Gastroesophageal sphincter (tissue), 4 donors: ENCODE measurements around the gene MTO1. TPM values are rescaled to one million over a fixed set of nuclear protein-coding genes. Genes with fewer than 3 reads are reported as not detected.

Experiments used
- ATAC-seq: fragments of 150-250 bp; one replicate; pipeline ENCODE4 v1.9.1; 2016; ENCODE audit warnings: mild to moderate bottlenecking, moderate library complexity
- H3K27ac ChIP-seq, 4 donors: fragments of 200-600 bp; sonication (generic) in 3 of 4; 1 replicate in 3 of 4; 2 replicates in 1 of 4; pipeline ENCODE4 v1.5.1; 2016 to 2019
- H3K27me3 ChIP-seq: fragments of 200-600 bp; sonication (generic); one replicate; pipeline ENCODE4 v1.5.1; 2019
- H3K36me3 ChIP-seq, 2 donors: fragments of 200-600 bp; sonication (generic); one replicate each; pipeline ENCODE4 v1.5.1; 2019; ENCODE audit warnings: control low read depth in 1 of 2
- H3K4me1 ChIP-seq, 3 donors: fragments of 200-600 bp; sonication (generic); 1 replicate in 2 of 3; 2 replicates in 1 of 3; pipeline ENCODE4 v1.5.1; 2016 to 2019; ENCODE audit warnings: control low read depth in 2 of 3
- H3K4me3 ChIP-seq, 2 donors: fragments of 200-600 bp; sonication (generic); one replicate each; pipeline ENCODE4 v1.5.1; 2019; ENCODE audit warnings: mild to moderate bottlenecking in 1 of 2, moderate library complexity in 1 of 2
- H3K9me3 ChIP-seq, 3 donors: fragments of 200-600 bp; sonication (generic); one replicate each; pipeline ENCODE4 v1.5.1; 2017 to 2019; ENCODE audit warnings: control low read depth in 2 of 3
- CTCF ChIP-seq, 4 experiments: fragments of 200-600 bp in 2 of 4; fragments of 450-650 bp in 2 of 4; sonication (generic) in 1 of 4; IDR thresholded peaks; one replicate each; pipeline ENCODE4 v1.5.1; 2017 to 2019; ENCODE audit warnings: antibody characterized with exemption in 4 of 4, mild to moderate bottlenecking in 2 of 4, moderate library complexity in 2 of 4
- EP300 ChIP-seq: sonication (generic); formaldehyde crosslinking; IDR thresholded peaks from one replicate; pipeline ENCODE4 v1.6.1; 2017; ENCODE audit warnings: antibody characterized with exemption, mild to moderate bottlenecking
- POLR2A ChIP-seq, 2 donors: fragments of 450-650 bp; IDR thresholded peaks; one replicate each; pipeline ENCODE4 v1.6.1; 2017; ENCODE audit warnings: antibody characterized with exemption in 2 of 2, mild to moderate bottlenecking in 2 of 2, moderate library complexity in 1 of 2
- POLR2AphosphoS5 ChIP-seq: sonication (generic); formaldehyde crosslinking; IDR thresholded peaks from one replicate; pipeline ENCODE4 v1.6.1; 2017; ENCODE audit warnings: antibody characterized with exemption
- WGBS, 2 donors: methylation state at CpG; one replicate each; pipeline ENCODE4 v1.1.5; 2018; ENCODE audit warnings: low coverage in 1 of 2; 5-methylcytosine and 5-hydroxymethylcytosine counted together
- total RNA-seq, 4 donors: library from RNA; depleted of rRNA; stranded (reverse); fragments of >200 nt; gene quantifications; one replicate each; pipeline ENCODE4 v1.1.0, GENCODE V29; 2016

Gene MTO1
- total RNA-seq, 4 donors from 2014 or later: 25.2 to 30.3 (median 29.4) TPM

- H3K9me3 ChIP-seq: no peaks in the 10 kb centered on the region
- H3K36me3 ChIP-seq: peaks cover 0 to 9% of the 10 kb centered on the region in 2 donors
- H3K27me3 ChIP-seq: no peaks in the 10 kb centered on the region
- WGBS, 2 donors: 46 to 79% methylated on average over 2 to 3 of the region's 5 CpGs
- no peak overlapping the region for H3K4me3 ChIP-seq
- TF ChIP-seq POLR2A (IDR thresholded peaks at IDR 0.05) (no peak), CTCF (IDR thresholded peaks at IDR 0.05) (no peak), EP300 (no peak), POLR2AphosphoS5 (no peak)
- ATAC-seq: no peak
- H3K4me1 ChIP-seq: peaks cover 0 to 33% (median 0%) of the 10 kb centered on the region in 3 donors
- H3K27ac ChIP-seq: no peak overlapping the region
Measured at GRCh38 chr6:73460056-73460455, 1.5 kb upstream of the MTO1 start.

- Histone ChIP-seq H3K9me3 (no peaks in the 10 kb centered on the region), H3K27me3 (no peaks in the 10 kb centered on the region), H3K27ac (no peak overlapping the region), H3K36me3 (peaks cover 0 to 100% of the 10 kb centered on the region in 2 donors), H3K4me3 (no peak overlapping the region), H3K4me1 (no peaks in the 10 kb centered on the region)
- no peak for TF ChIP-seq CTCF (IDR thresholded peaks at IDR 0.05)
- no peak for TF ChIP-seq POLR2AphosphoS5
- TF ChIP-seq POLR2A (IDR thresholded peaks at IDR 0.05): no peak
- TF ChIP-seq EP300: no peak
- WGBS, 2 donors: 65 to 78% methylated on average over 2 of the region's 2 CpGs
- ATAC-seq: no peak
Measured at GRCh38 chr6:73471686-73472290, 10.3 kb downstream of the MTO1 start.

- no peaks in the 10 kb centered on the region for H3K4me1 ChIP-seq
- H3K27ac ChIP-seq: no peak overlapping the region
- no peak overlapping the region for H3K4me3 ChIP-seq
- H3K27me3 ChIP-seq: no peaks in the 10 kb centered on the region
- WGBS, 2 donors: 96 to 100% methylated on average over 2 to 9 of the region's 10 CpGs
- TF ChIP-seq CTCF (IDR thresholded peaks at IDR 0.05) (no peak), EP300 (no peak), POLR2A (IDR thresholded peaks at IDR 0.05) (no peak), POLR2AphosphoS5 (no peak)
- no peaks in the 10 kb centered on the region for H3K9me3 ChIP-seq
- no peak for ATAC-seq
- H3K36me3 ChIP-seq: peaks cover 0 to 100% of the 10 kb centered on the region in 2 donors
Measured at GRCh38 chr6:73476723-73477122, 15.2 kb downstream of the MTO1 start.

- Histone ChIP-seq H3K4me1 (no peaks in the 10 kb centered on the region), H3K9me3 (no peaks in the 10 kb centered on the region), H3K27ac (no peak overlapping the region), H3K4me3 (no peak overlapping the region), H3K36me3 (peaks cover 4 to 100% of the 10 kb centered on the region in 2 donors), H3K27me3 (no peaks in the 10 kb centered on the region)
- 90 to 92% methylated on average over 4 of the region's 4 CpGs for WGBS, 2 donors
- TF ChIP-seq CTCF (IDR thresholded peaks at IDR 0.05): no peak
- no peak for TF ChIP-seq POLR2AphosphoS5
- TF ChIP-seq POLR2A (IDR thresholded peaks at IDR 0.05): no peak
- TF ChIP-seq EP300: no peak
- no peak for ATAC-seq
Measured at GRCh38 chr6:73477407-73477806, 15.9 kb downstream of the MTO1 start.

- no peak overlapping the region for H3K4me3 ChIP-seq
- H3K27ac ChIP-seq: no peak overlapping the region
- TF ChIP-seq POLR2AphosphoS5 (no peak), CTCF (IDR thresholded peaks at IDR 0.05) (no peak), EP300 (no peak), POLR2A (IDR thresholded peaks at IDR 0.05) (no peak)
- H3K4me1 ChIP-seq: no peaks in the 10 kb centered on the region
- H3K36me3 ChIP-seq: peaks cover 4 to 100% of the 10 kb centered on the region in 2 donors
- no peak for ATAC-seq
- 87 to 88% methylated on average over 5 of the region's 12 CpGs for WGBS, 2 donors
- H3K27me3 ChIP-seq: no peaks in the 10 kb centered on the region
- H3K9me3 ChIP-seq: no peaks in the 10 kb centered on the region
Measured at GRCh38 chr6:73481969-73482368, 20.4 kb downstream of the MTO1 start.
